ENCODE data around the gene SLC6A4.
"Not testable (repeated sequence)": the region's sequence is repeated elsewhere in the genome, so short reads cannot be mapped to it uniquely, and the experiment has no call there.

Gene SLC6A4

GRCh38 chr17:30176855-30177254 is 58.6 kb downstream of the SLC6A4 start:
- no peak for DNase-seq (ENCODE audit: low read depth in 3 of 3, low spot score in 1 of 3)

- DNase-seq (ENCODE audit: low read depth in 3 of 3, low spot score in 1 of 3): no peak
Observed at GRCh38 chr17:30174556-30174955, 60.9 kb downstream of the SLC6A4 start.

- no peak for DNase-seq (ENCODE audit: low read depth in 3 of 3, low spot score in 1 of 3)
Observed at GRCh38 chr17:30173649-30174048, 61.8 kb downstream of the SLC6A4 start.

- no peak for DNase-seq (ENCODE audit: low read depth in 3 of 3, low spot score in 1 of 3)
Observed at GRCh38 chr17:30172560-30172959, 62.9 kb downstream of the SLC6A4 start.

- no peak for DNase-seq (ENCODE audit: low read depth in 3 of 3, low spot score in 1 of 3)
Observed at GRCh38 chr17:30170415-30170987, 65.0 kb downstream of the SLC6A4 start.

GRCh38 chr17:30165960-30166359 is 69.5 kb downstream of the SLC6A4 start:
- no peak for DNase-seq (ENCODE audit: low read depth in 3 of 3, low spot score in 1 of 3)

- no peak for DNase-seq (ENCODE audit: low read depth in 3 of 3, low spot score in 1 of 3)
Observed at GRCh38 chr17:30165147-30165546, 70.3 kb downstream of the SLC6A4 start.

GRCh38 chr17:30164531-30164930 is 71.0 kb downstream of the SLC6A4 start:
- DNase-seq (ENCODE audit: low read depth in 3 of 3, low spot score in 1 of 3): no peak

GRCh38 chr17:30161601-30162000 is 73.9 kb downstream of the SLC6A4 start:
- no peak for DNase-seq (ENCODE audit: low read depth in 3 of 3, low spot score in 1 of 3)

- no peak for DNase-seq (ENCODE audit: low read depth in 3 of 3, low spot score in 1 of 3)
Observed at GRCh38 chr17:30160419-30161172, 74.9 kb downstream of the SLC6A4 start.

GRCh38 chr17:30158896-30159625 is 76.4 kb downstream of the SLC6A4 start:
- no peak for DNase-seq (ENCODE audit: low read depth in 3 of 3, low spot score in 1 of 3)

- DNase-seq (ENCODE audit: low read depth in 3 of 3, low spot score in 1 of 3): no peak
Observed at GRCh38 chr17:30155389-30155788, 80.1 kb downstream of the SLC6A4 start.

- no peak for DNase-seq (ENCODE audit: low read depth in 3 of 3, low spot score in 1 of 3)
Observed at GRCh38 chr17:30153463-30153862, 82.0 kb downstream of the SLC6A4 start.

GRCh38 chr17:30151471-30151870 is 84.0 kb downstream of the SLC6A4 start:
- no peak for DNase-seq (ENCODE audit: low read depth in 3 of 3, low spot score in 1 of 3)

- no peak for DNase-seq (ENCODE audit: low read depth in 3 of 3, low spot score in 1 of 3)
Observed at GRCh38 chr17:30148376-30148775, 87.1 kb downstream of the SLC6A4 start.

GRCh38 chr17:30147860-30148259 is 87.6 kb downstream of the SLC6A4 start:
- not testable (repeated sequence) for DNase-seq (ENCODE audit: low read depth in 3 of 3, low spot score in 1 of 3)

Measured in stimulated activated CD4-positive, alpha-beta T cell treated with anti-CD3 and anti-CD28 coated beads, TNF-alpha, amount 100 ng/mL, for 1 hour (primary cell).